GM10248 (cell line): ENCODE results near the gene TBX19.

Experiments
- CTCF ChIA-PET: fragments of 300-600 bp; sonication (Branson Sonifier 250); formaldehyde crosslinking; extraction: SDS; loops from one replicate; lab custom pipeline; 2021; ENCODE audit warnings: antibody characterized with exemption; lab: Yijun Ruan, JAX
- POLR2A ChIA-PET: fragments of 350-650 bp; sonication (Branson Sonifier 250); formaldehyde crosslinking; extraction: SDS; loops from one replicate; lab custom pipeline; 2020; ENCODE audit warnings: antibody characterized with exemption; lab: Yijun Ruan, JAX
- DNase-seq: peaks from one replicate; pipeline ENCODE4 v3.0.0; 2012; ENCODE audit errors: extremely low spot score
- TF ChIP-seq, protein P1 (sequence below): IDR thresholded peaks from 2 replicates; pipeline ENCODE4 v1.5.1; 2012; ENCODE audit warnings: mild to moderate bottlenecking, low read depth; ENCODE audit errors: extremely low read depth, missing control alignments, control extremely low read depth

TBX19 gene

DNA sequence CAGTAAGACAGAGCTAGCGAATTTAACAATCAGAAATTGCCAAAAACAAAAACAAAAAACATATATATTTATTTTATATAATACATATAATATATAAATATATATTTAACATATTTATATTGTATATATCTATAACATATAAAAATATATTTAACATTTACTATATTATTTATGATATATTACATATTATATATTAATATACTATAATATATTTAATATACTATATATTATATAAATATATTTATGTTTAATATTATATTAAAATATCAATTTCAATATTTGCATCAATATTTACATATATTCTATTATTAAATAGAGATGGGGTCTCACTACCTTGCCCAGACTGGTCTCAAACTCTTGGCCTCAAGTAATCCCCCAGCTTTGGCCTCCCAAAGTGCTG, 50.9 kb downstream of the TBX19 start:
- no peak for DNase-seq
- TF ChIP-seq, protein P1, sequence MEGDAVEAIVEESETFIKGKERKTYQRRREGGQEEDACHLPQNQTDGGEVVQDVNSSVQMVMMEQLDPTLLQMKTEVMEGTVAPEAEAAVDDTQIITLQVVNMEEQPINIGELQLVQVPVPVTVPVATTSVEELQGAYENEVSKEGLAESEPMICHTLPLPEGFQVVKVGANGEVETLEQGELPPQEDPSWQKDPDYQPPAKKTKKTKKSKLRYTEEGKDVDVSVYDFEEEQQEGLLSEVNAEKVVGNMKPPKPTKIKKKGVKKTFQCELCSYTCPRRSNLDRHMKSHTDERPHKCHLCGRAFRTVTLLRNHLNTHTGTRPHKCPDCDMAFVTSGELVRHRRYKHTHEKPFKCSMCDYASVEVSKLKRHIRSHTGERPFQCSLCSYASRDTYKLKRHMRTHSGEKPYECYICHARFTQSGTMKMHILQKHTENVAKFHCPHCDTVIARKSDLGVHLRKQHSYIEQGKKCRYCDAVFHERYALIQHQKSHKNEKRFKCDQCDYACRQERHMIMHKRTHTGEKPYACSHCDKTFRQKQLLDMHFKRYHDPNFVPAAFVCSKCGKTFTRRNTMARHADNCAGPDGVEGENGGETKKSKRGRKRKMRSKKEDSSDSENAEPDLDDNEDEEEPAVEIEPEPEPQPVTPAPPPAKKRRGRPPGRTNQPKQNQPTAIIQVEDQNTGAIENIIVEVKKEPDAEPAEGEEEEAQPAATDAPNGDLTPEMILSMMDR: no peak
- ChIA-PET POLR2A (no interaction called here), CTCF (interaction anchor here (1.2 to 8.6 kb wide), 3 partner anchors 10 to 249 kb away, joined by 4 to 69 read pairs (median 8); no protein-coding TSS in a partner anchor)

DNA sequence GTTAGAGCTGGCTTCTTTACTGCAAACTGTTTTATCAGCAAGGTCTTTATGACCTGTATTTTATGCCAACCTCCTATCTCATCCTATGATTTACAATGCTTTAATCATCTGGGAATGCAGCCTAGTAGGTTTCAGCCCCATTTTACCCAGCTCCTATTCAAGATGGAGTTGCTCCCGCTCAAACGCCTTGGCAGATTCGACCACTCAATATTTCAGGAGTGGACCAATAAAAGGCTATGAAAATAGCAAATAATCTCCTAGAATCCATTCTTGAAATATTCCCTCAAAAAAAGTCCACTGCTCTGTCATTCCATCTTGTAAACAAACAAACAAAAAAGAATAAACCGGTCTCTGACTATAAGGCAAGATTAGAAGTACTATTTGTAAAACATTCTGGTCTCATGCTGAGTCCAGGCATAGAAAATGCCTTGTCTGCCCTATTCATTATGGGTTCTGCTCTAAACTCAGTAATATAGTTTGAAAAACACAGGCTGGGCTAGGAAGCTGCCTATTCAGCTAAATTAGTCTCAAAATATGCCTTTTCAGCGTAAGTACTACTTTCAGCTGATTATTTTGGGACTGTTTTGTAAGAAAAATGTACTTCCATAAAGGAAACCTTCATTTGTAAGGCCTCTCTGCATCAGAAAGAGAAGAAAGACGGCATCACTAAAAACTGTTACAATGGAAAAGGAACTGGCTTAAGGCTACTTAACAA, 53.0 kb downstream of the TBX19 start:
- POLR2A ChIA-PET: no interaction called here
- TF ChIP-seq, protein P1: no peak
- CTCF ChIA-PET: interaction anchor here (1.7 to 8.6 kb wide), 2 partner anchors 9 to 32 kb away, joined by 4 to 69 read pairs; no protein-coding TSS in a partner anchor
- DNase-seq: no peak

DNA sequence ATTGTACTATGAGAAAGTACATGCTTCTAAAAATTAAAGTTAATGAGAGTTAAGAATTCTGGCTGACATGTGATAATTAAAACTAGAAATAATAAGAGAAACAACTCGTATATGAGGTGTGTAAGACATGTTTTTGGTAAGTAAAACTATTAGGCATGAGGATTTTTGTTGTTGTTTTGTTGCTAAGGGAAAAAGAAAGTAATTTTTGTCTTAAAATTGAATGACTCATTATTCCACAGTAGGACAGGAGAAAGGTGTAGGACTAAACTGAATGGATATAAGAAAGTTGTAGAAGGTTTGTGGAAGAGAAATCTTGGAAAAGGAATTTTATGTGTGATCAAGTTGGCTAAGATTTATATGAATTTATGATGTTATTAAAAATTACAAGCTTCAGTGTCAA, 54.8 kb downstream of the TBX19 start:
- CTCF ChIA-PET: interaction anchor here (1.0 to 8.6 kb wide), 2 partner anchors 7 to 14 kb away, joined by 3 to 69 read pairs; no protein-coding TSS in a partner anchor
- no peak for DNase-seq
- TF ChIP-seq, protein P1: no peak
- POLR2A ChIA-PET: no interaction called here

DNA sequence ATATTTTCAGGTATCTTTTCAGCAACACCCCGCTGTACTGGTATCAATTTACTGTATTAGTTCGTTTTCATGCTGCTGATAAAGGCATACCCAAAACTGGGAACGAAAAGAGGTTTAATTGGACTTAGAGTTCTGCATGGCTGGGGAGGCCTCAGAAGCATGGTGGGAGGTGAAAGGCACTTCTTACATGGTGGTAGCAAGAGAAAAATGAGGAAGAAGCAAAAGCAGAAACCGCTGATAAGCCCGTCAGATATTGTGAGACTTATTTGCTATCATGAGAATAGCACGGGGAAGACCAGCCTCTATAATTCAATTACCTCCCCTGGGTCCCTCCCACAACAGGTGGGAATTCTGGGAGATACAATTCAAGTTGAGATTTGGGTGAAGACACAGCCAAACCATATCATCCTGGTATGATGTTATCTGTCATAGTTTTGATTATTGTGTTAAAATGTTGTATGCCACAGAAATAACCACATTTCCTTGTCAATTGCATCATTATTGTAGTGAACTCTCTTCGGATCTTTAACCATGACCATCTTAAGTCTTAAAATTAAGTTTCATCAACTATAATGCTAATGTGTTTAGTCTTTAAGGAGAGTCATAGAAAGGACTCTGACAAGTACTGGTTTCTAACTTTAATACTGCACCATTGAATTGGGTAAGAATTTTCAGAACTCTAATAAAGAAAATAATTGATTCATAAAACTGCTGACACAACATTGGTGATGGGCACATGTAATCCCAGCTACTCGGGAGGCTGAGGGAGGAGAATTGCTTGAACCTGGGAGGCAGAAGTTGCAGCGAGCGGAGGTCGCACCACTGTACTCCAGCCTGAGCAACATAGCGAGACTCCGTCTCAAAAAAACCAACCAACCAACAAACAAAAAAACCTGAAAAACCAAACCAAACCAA, 58.2 kb downstream of the TBX19 start:
- DNase-seq: no peak
- TF ChIP-seq, protein P1: no peak
- ChIA-PET CTCF (interaction anchor here (7.3 kb wide), 1 partner anchor 8 kb away, joined by 69 read pairs; no protein-coding TSS in a partner anchor), POLR2A (no interaction called here)

DNA sequence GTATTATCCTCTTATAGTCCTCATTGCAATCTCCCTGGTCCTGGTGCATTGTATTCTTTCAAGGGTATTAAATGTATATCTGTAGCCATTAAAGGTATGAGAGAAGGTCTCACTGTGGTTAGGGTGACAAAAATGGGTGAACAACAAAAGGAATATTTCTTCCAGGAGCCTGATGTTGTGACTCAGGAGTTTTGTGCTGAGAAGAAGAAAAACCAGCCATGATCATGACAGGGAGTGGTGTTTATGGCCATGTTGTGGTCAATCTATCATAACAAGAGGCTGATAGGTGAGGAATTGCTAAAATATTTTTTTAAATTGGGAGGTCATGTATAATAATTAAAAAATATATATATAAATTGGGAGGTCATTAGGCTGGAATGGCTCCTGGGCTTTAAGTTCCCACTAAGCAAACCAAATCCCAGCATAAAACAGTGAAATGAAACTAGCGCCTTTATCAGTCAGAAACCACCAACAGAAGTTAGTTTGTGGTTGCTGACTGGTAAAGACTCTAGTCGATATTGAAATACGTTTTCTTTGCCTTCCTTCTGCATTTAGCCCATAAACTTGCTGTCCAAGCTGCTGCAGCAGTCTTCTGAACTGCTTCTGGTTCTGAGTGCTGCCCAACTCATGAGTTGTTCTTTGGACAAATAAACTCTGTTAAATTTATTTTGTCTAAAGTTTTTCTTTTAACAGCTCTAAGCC, 60.3 kb downstream of the TBX19 start:
- TF ChIP-seq, protein P1: no peak
- POLR2A ChIA-PET: no interaction called here
- CTCF ChIA-PET: interaction anchor here (0.7 to 7.3 kb wide), 5 partner anchors 10 to 1205 kb away, joined by 3 to 69 read pairs (median 21); no protein-coding TSS in a partner anchor
- no peak for DNase-seq
